Hepatocyte (in vitro differentiated cells): ENCODE data around the gene GTF3A. TPM values are rescaled to one million over a fixed set of nuclear protein-coding genes. Genes with fewer than 3 reads are reported as not detected.

Experiments
- DNase-seq: peaks from one replicate; pipeline ENCODE4 v3.0.0-alpha.2; 2016; ENCODE audit warnings: low spot score
- H2AFZ ChIP-seq: fragments of 200-600 bp; sonication (generic); 2 replicates; pipeline ENCODE4 v1.6.0; 2016; ENCODE audit warnings: antibody characterized with exemption, mild to moderate bottlenecking
- H3K27ac ChIP-seq: fragments of 200-600 bp; sonication (generic); 2 replicates; pipeline ENCODE4 v1.5.1; 2016; ENCODE audit warnings: mild to moderate bottlenecking
- H3K27me3 ChIP-seq: fragments of 200-600 bp; sonication (generic); 2 replicates; pipeline ENCODE4 v1.6.1; 2016
- H3K36me3 ChIP-seq: fragments of 200-600 bp; sonication (generic); replicated peaks from 2 replicates; pipeline ENCODE4 v1.5.1; 2016; ENCODE audit warnings: low read depth; ENCODE audit not compliant: insufficient read depth
- H3K4me1 ChIP-seq: fragments of 200-600 bp; sonication (generic); 2 replicates; pipeline ENCODE4 v1.5.1; 2016; ENCODE audit warnings: mild to moderate bottlenecking, moderate library complexity; ENCODE audit not compliant: insufficient read depth
- H3K4me2 ChIP-seq: fragments of 200-600 bp; sonication (generic); 2 replicates; pipeline ENCODE4 v1.6.0; 2016
- H3K4me3 ChIP-seq: fragments of 200-600 bp; sonication (generic); 2 replicates; pipeline ENCODE4 v1.5.1; 2016; ENCODE audit warnings: mild to moderate bottlenecking
- H3K79me2 ChIP-seq: fragments of 200-600 bp; sonication (generic); 2 replicates; pipeline ENCODE4 v1.6.0; 2017; ENCODE audit warnings: mild to moderate bottlenecking
- H3K9me2 ChIP-seq: fragments of 200-600 bp; sonication (generic); replicated peaks from 2 replicates; pipeline ENCODE4 v1.6.0; 2017; ENCODE audit warnings: mild to moderate bottlenecking; ENCODE audit not compliant: insufficient read depth
- H3K9me3 ChIP-seq: fragments of 200-600 bp; sonication (generic); 2 replicates; pipeline ENCODE4 v1.5.1; 2016; ENCODE audit warnings: low read depth, mild to moderate bottlenecking
- H4K20me1 ChIP-seq: fragments of 200-600 bp; sonication (generic); 2 replicates; pipeline ENCODE4 v1.6.0; 2016; ENCODE audit warnings: mild to moderate bottlenecking; ENCODE audit not compliant: insufficient read depth, poor library complexity, severe bottlenecking
- CTCF ChIP-seq: fragments of 200-600 bp; sonication (generic); IDR thresholded peaks from 2 replicates; pipeline ENCODE4 v1.5.1; 2016; ENCODE audit warnings: antibody characterized with exemption, mild to moderate bottlenecking; ENCODE audit not compliant: poor library complexity
- EZH2 ChIP-seq: fragments of 200-600 bp; sonication (generic); IDR thresholded peaks from 2 replicates; pipeline ENCODE4 v1.6.1; 2016; ENCODE audit warnings: antibody characterized with exemption, mild to moderate bottlenecking, borderline replicate concordance
- EZH2phosphoT487 ChIP-seq: fragments of 200-600 bp; sonication (generic); IDR thresholded peaks from one replicate; pipeline ENCODE4 v1.6.1; 2018; ENCODE audit warnings: antibody characterized with exemption, mild to moderate bottlenecking, low read depth, moderate library complexity; ENCODE audit not compliant: unreplicated experiment, severe bottlenecking
- WGBS: methylation state at CpG from one replicate; pipeline ENCODE4 v1.1.6; 2016; ENCODE audit warnings: low lambda C conversion rate; ENCODE audit errors: missing lambda C conversion rate; 5-methylcytosine and 5-hydroxymethylcytosine counted together
- polyA plus RNA-seq: library from polyadenylated mRNA; unstranded; fragments of >200 nt; fragmentation: Nextera tagmentation; extraction: Ambion mirVana; gene quantifications from 2 replicates; pipeline ENCODE4 v1.2.1, GENCODE V29; 2016
- small RNA-seq: library from RNA; depleted of rRNA; stranded (forward); fragments of <200 nt; gene quantifications from one replicate; pipeline ENCODE3, GENCODE V24; 2014
- total RNA-seq: library from RNA; depleted of rRNA; stranded (reverse); fragments of >200 nt; gene quantifications from 2 replicates; pipeline ENCODE4 v1.2.3, GENCODE V29; 2014

GTF3A gene
- total and polyA plus RNA-seq, 2 experiments from 2014 or later, result 77.1 to 121 TPM

DNA sequence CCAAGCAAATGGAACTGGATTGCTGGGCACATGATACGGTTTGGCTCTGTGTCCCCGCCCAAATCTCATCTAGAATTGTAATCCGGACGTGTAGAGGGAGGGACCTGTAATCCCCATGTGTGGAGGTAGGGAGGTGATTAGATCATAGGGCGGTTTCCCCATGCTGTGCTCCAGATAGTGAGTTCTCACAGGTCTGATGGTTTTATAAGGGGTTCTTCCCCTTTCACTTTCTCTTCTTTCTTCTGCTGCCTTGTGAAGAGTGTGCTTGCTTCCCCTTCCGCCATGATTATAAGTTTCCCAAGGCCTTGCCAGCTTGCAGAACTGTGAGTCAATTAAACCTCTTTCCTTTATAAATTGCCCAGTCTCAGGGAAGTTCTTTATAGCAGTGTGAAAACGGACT lies 58.6 kb downstream of the GTF3A start:
- Histone ChIP-seq H2AFZ (no peak overlapping the region), H3K4me1 (peaks cover 1% of the 10 kb centered on the region), H3K4me3 (no peak overlapping the region), H3K27ac (no peak overlapping the region), H3K79me2 (no peaks in the 10 kb centered on the region), H3K4me2 (no peak overlapping the region), H3K9me3 (no peaks in the 10 kb centered on the region), H3K27me3 (peaks cover 9% of the 10 kb centered on the region), H3K36me3 (no peaks in the 10 kb centered on the region), H4K20me1 (no peaks in the 10 kb centered on the region), H3K9me2 (no peaks in the 10 kb centered on the region)
- DNase-seq, result no peak
- TF ChIP-seq EZH2phosphoT487, result no peak
- TF ChIP-seq CTCF, result no peak
- no peak for TF ChIP-seq EZH2
- 92% methylated on average over 7 of the region's 7 CpGs for WGBS

DNA sequence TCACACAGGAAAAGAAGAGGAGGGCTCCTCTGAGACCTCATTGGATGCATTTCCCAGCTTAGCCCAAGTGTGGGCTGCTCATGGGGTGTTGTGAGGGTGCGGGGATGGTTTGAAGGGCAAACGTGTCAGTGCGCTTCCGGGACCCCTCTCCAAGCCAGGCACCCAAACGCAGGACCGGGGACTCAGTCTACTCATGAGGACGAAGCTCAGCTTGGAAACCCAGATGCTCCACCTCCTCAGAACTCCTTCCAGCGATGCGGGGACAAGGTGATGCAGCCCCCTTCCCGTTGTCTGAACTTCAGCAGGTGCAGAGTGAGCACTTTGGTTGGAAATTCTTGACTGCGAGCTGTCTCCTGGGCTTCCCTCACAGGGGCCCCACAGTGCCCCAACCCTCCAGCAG lies 59.0 kb downstream of the GTF3A start:
- Histone ChIP-seq H3K36me3 (no peaks in the 10 kb centered on the region), H3K27ac (no peak overlapping the region)

More for the DNA sequence above, 59.0 kb downstream of the GTF3A start:
- H3K9me3 ChIP-seq, result no peaks in the 10 kb centered on the region
- no peak for DNase-seq
- H3K79me2 ChIP-seq, result no peaks in the 10 kb centered on the region
- H3K27me3 ChIP-seq, result peaks cover 9% of the 10 kb centered on the region
- 90% methylated on average over 11 of the region's 11 CpGs for WGBS
- no peak overlapping the region for H3K4me2 ChIP-seq
- H3K4me3 ChIP-seq, result no peak overlapping the region
- no peaks in the 10 kb centered on the region for H4K20me1 ChIP-seq
- TF ChIP-seq CTCF, result no peak
- TF ChIP-seq EZH2phosphoT487, result no peak
- TF ChIP-seq EZH2, result no peak
- no peaks in the 10 kb centered on the region for H3K4me1 ChIP-seq
- H2AFZ ChIP-seq, result no peak overlapping the region
- no peaks in the 10 kb centered on the region for H3K9me2 ChIP-seq

Small RNA genes within 50 kb of the gene (small RNA-seq; reads per million reads assigned to genes)
- not detected for gene RNY1P1

Other genes with a start within 250 kb of the GTF3A start
- 960 and 1,101 TPM in 2 replicates for gene RPL21, start 173.1 kb upstream of the GTF3A start, total RNA-seq
- 349 and 358 TPM in 2 replicates for gene RPL21, start 173.1 kb upstream of the GTF3A start, polyA plus RNA-seq
- gene RASL11A, start 153.8 kb upstream of the GTF3A start, total RNA-seq, result 15.3 and 18.8 TPM in 2 replicates
- gene RASL11A, start 153.8 kb upstream of the GTF3A start, polyA plus RNA-seq, result 4.5 and 6.3 TPM in 2 replicates
- 66.7 and 82.3 TPM in 2 replicates for gene MTIF3, start 25.9 kb downstream of the GTF3A start, total RNA-seq
- 58.0 and 71.6 TPM in 2 replicates for gene MTIF3, start 25.9 kb downstream of the GTF3A start, polyA plus RNA-seq
- 28.5 and 28.8 TPM in 2 replicates for gene LNX2, start 195.9 kb downstream of the GTF3A start, total RNA-seq
- 8.7 and 8.8 TPM in 2 replicates for gene LNX2, start 195.9 kb downstream of the GTF3A start, polyA plus RNA-seq
- 102 and 106 TPM in 2 replicates for gene POLR1D, start 197.3 kb downstream of the GTF3A start, total RNA-seq
- gene POLR1D, start 197.3 kb downstream of the GTF3A start, polyA plus RNA-seq, result 98.4 and 116 TPM in 2 replicates